SK-N-SH treated with all-trans-retinoic acid at 6 μM for 48 hours (cell line): ENCODE measurements around the gene SUGCT.

Source experiments
- ATAC-seq: fragments of 200-7000 bp; cut with Tn5 transposase; 3 replicates; pipeline ENCODE4 v1.9.1; 2020; ENCODE audit warnings: mild to moderate bottlenecking, moderate library complexity
- ARNTL ChIP-seq: fragments of 450-650 bp; formaldehyde crosslinking; IDR thresholded peaks from 2 replicates; pipeline ENCODE4 v1.5.0; 2020; ENCODE audit warnings: low read depth, mild to moderate bottlenecking, moderate library complexity, borderline replicate concordance
- BACH2 ChIP-seq: fragments of 250-450 bp; sonication (Bioruptor Pico); IDR thresholded peaks from 2 replicates; pipeline ENCODE4 v1.9.0; 2021; ENCODE audit warnings: mild to moderate bottlenecking, borderline replicate concordance
- CREB5 ChIP-seq: fragments of 250-450 bp; sonication (Bioruptor Pico); IDR thresholded peaks from 2 replicates; pipeline ENCODE4 v1.5.1; 2020; ENCODE audit warnings: low read depth, mild to moderate bottlenecking, moderate library complexity
- CSDC2 ChIP-seq: fragments of 250-450 bp; sonication (Bioruptor Pico); IDR thresholded peaks from 2 replicates; pipeline ENCODE4 v1.5.0; 2020; ENCODE audit warnings: mild to moderate bottlenecking, moderate library complexity
- CSRNP3 ChIP-seq: fragments of 250-450 bp; sonication (Bioruptor Pico); IDR thresholded peaks from 2 replicates; pipeline ENCODE4 v1.5.1; 2021; ENCODE audit warnings: mild to moderate bottlenecking, moderate library complexity
- ESRRG ChIP-seq: fragments of 250-450 bp; sonication (Bioruptor Pico); IDR thresholded peaks from 2 replicates; pipeline ENCODE4 v1.6.1; 2021; ENCODE audit warnings: mild to moderate bottlenecking
- GLIS3 ChIP-seq: fragments of 250-450 bp; sonication (Bioruptor Pico); IDR thresholded peaks from 2 replicates; pipeline ENCODE4 v1.5.0; 2020; ENCODE audit warnings: mild to moderate bottlenecking, moderate library complexity
- ISL1 ChIP-seq: fragments of 250-450 bp; sonication (Bioruptor Pico); IDR thresholded peaks from 2 replicates; pipeline ENCODE4 v2.1.2; 2022; ENCODE audit warnings: mild to moderate bottlenecking, moderate library complexity
- PATZ1 ChIP-seq: fragments of 250-450 bp; sonication (Bioruptor Pico); IDR thresholded peaks from 2 replicates; pipeline ENCODE4 v1.8.0; 2020; ENCODE audit warnings: mild to moderate bottlenecking, moderate library complexity, borderline replicate concordance
- POU6F1 ChIP-seq: fragments of 250-450 bp; sonication (Bioruptor Pico); IDR thresholded peaks from 2 replicates; pipeline ENCODE4 v1.8.0; 2021; ENCODE audit warnings: low read depth, mild to moderate bottlenecking, moderate library complexity, borderline replicate concordance
- PPARA ChIP-seq: fragments of 250-450 bp; sonication (Bioruptor Pico); IDR thresholded peaks from 2 replicates; pipeline ENCODE4 v1.5.0; 2020; ENCODE audit warnings: mild to moderate bottlenecking, borderline replicate concordance
- RARB ChIP-seq: fragments of 250-450 bp; sonication (Bioruptor Pico); IDR thresholded peaks from 2 replicates; pipeline ENCODE4 v1.8.0; 2021; ENCODE audit warnings: mild to moderate bottlenecking, moderate library complexity
- SNAI2 ChIP-seq: fragments of 250-450 bp; sonication (Bioruptor Pico); IDR thresholded peaks from 2 replicates; pipeline ENCODE4 v1.5.0; 2020; ENCODE audit warnings: mild to moderate bottlenecking, moderate library complexity
- TOX ChIP-seq: fragments of 250-450 bp; sonication (Bioruptor Pico); IDR thresholded peaks from 2 replicates; pipeline ENCODE4 v1.8.0; 2021; ENCODE audit warnings: mild to moderate bottlenecking, moderate library complexity, borderline replicate concordance
- TSHZ2 ChIP-seq: fragments of 250-450 bp; sonication (Bioruptor Pico); IDR thresholded peaks from 2 replicates; pipeline ENCODE4 v1.5.0; 2020; ENCODE audit warnings: mild to moderate bottlenecking, moderate library complexity
- ZC3H10 ChIP-seq: fragments of 250-450 bp; sonication (Bioruptor Pico); IDR thresholded peaks from 2 replicates; pipeline ENCODE4 v1.5.1; 2021; ENCODE audit warnings: mild to moderate bottlenecking, moderate library complexity
- ZFP3 ChIP-seq: fragments of 250-450 bp; sonication (Bioruptor Pico); IDR thresholded peaks from 2 replicates; pipeline ENCODE4 v1.5.0; 2020; ENCODE audit warnings: mild to moderate bottlenecking, moderate library complexity
- ZNF565 ChIP-seq: fragments of 450-650 bp; formaldehyde crosslinking; conservative IDR thresholded peaks from 2 replicates; pipeline ENCODE4 v1.5.0; 2020; ENCODE audit warnings: low read depth, mild to moderate bottlenecking, moderate library complexity
- ZNF8 ChIP-seq: fragments of 450-650 bp; formaldehyde crosslinking; IDR thresholded peaks from 2 replicates; pipeline ENCODE4 v1.5.0; 2020; ENCODE audit warnings: mild to moderate bottlenecking, moderate library complexity

SUGCT gene

GRCh38 chr7:40502359-40502758 lies 367.6 kb downstream of the SUGCT start:
- TF ChIP-seq ZNF565 (CRISPR knock-in tag): no peak
- no peak for ATAC-seq

- TF ChIP-seq ARNTL (CRISPR knock-in tag) (no peak), SNAI2 (no peak), POU6F1 (0 out of 2 replicates have a peak, but pooled peaks have one; percentile 73), TOX (CRISPR knock-in tag) (0 out of 2 replicates have a peak, but pooled peaks have one; percentile 33), ESRRG (CRISPR knock-in tag) (no peak), PPARA (no peak)
- ATAC-seq: no peak
Observed at GRCh38 chr7:40506158-40506557, 371.4 kb downstream of the SUGCT start.

GRCh38 chr7:40507166-40507565 lies 372.4 kb downstream of the SUGCT start:
- no peak for TF ChIP-seq PATZ1 (CRISPR knock-in tag)
- TF ChIP-seq SNAI2: no peak
- no peak for ATAC-seq

GRCh38 chr7:40509287-40509996 lies 374.6 kb downstream of the SUGCT start:
- no peak for TF ChIP-seq ZC3H10 (CRISPR knock-in tag)
- TF ChIP-seq TSHZ2: no peak
- TF ChIP-seq ISL1: no peak
- TF ChIP-seq CSRNP3 (CRISPR knock-in tag): no peak
- TF ChIP-seq GLIS3 (CRISPR knock-in tag): no peak
- no peak for TF ChIP-seq ZNF8 (CRISPR knock-in tag)
- no peak for TF ChIP-seq ESRRG (CRISPR knock-in tag)
- no peak for TF ChIP-seq RARB (CRISPR knock-in tag)
- no peak for TF ChIP-seq CREB5
- no peak for TF ChIP-seq ZNF565 (CRISPR knock-in tag)
- no peak for TF ChIP-seq BACH2
- ATAC-seq: 0 out of 3 replicates have a peak, but pooled peaks have one; percentile 12

GRCh38 chr7:40516376-40516775 lies 381.6 kb downstream of the SUGCT start:
- TF ChIP-seq ZC3H10 (CRISPR knock-in tag) (no peak), TSHZ2 (no peak), PATZ1 (CRISPR knock-in tag) (no peak), ZFP3 (no peak), RARB (CRISPR knock-in tag) (no peak), CSDC2 (no peak), ARNTL (CRISPR knock-in tag) (no peak)
- no peak for ATAC-seq
